Amygdala (tissue), 56 donors: ENCODE measurements around the gene PHB1.
A peak's percentile ranks its signal among the peaks of the same experiment; 100 is the strongest.
"Not testable (repeated sequence)": the region's sequence is repeated elsewhere in the genome, so short reads cannot be mapped to it uniquely, and the experiment has no call there.

Experiments used
- DNase-seq, 56 donors: peaks; one replicate each; lab custom pipeline; 2025; lab: John Stamatoyannopoulos, UW

The PHB1 gene

DNA sequence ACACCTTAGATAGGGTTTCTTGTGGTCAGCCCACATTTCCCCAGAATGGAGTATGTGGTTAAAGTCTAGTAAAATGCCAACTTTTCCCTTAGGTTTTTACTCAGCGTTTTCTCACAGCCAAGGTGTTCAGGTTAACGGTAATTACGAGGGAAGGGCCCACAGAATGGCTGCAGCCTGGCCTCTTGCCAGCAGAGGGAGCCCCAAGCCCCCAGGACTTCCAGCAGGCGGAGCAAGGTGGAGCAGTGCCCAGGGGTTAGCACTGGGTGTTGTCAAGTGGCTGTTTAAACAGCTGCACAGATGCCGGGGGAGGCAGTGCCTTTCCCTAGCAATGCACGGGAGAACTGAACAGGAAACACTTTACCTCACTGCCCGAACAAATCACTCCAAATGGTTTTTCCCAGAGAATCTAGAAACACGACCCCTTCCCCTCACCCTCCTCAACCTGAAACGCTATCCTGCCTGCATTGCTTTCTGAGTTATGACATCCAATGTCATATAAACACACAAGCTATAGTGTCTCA lies 6.6 kb downstream of the PHB1 start:
- peak in 35 of 56 donors; percentile 5 to 68 (median 35) for DNase-seq

DNA sequence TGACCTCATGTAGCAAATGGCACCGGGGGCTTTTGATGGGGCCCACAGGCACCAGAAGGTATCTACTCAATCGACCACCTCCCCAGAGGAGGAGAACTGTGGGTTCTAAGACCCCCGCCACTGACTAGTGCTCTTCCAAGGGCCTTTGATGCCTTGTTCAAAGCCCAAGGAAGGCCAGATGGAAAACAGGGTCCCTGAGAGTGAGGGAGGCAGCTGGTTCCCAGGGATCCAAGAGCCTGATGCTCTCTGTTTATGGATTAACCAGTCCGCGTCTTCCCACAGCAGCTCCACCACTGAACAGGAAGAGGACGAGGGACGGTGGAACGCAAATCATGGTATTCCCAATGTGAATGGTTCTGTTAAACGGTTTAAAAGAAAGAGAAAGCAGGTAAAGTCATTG lies 7.6 kb downstream of the PHB1 start:
- no peak for DNase-seq

DNA sequence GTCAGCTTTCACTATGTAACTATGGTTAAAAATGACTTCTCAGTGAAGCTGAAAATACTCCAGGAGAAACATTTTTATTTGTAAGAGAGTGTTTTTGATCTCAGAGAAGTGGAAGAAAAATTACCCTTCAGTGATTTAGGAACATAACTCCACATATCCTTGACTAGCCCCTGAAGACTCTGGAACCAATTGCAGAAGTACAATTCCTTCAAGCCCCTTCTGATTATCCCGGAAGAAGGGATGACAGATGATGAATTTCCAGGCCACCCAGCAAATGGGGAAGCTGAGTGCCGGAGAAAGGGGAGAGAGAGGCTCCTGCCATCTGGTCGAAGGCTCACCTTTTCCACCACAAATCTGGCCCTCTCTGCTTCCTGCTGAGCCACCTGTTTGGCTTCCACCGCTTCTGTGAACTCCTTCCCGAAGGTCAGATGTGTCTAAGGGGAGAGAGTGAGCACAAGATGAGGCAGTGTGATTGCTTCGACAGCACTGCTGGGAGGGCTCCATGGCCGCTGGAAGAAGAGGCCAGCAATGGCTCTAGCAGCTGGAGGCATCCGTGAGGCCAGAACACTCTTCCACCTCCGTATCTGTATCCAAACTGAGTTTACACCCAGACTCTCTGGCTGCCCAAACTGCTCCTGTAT lies 8.1 kb downstream of the PHB1 start:
- no peak for DNase-seq

DNA sequence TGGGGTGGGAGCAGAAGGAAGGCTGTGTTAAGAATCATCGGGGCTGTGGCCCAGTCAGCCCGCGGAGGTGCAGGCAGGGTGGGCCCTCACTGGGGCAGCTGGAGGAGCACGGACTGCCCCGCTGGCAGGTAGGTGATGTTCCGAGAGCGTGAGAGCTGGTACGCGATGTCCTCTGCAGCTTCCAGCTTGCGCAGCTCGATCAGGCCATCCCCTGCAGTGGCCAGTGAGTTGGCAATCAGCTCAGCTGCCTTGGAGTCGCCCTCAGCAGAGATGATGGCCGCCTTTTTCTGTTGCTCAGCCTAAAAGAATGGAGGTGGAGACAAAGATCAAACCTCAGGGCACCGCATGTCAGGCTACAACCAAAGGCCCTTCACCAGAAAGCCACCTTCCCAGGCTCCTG lies 9.8 kb downstream of the PHB1 start:
- DNase-seq, result no peak

DNA sequence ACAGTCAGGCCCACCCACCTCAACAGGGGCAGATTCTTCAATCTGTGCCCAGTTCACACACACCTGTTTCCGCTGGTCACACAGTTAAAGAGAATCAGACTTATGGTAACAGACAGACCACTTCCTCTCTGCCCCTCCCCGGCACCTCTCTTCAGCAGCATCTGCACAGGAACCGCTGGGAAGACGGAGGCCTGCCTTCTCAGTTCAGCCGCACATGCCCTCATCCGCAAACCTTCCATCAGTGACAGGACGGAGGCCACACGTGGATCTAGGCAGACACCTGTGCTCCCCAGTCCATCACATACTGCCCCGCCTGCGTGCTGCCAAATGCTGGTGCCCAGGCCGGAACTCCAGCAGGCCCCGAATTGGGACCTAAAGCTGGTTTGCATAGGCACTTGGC lies 10.3 kb downstream of the PHB1 start:
- no peak for DNase-seq

DNA sequence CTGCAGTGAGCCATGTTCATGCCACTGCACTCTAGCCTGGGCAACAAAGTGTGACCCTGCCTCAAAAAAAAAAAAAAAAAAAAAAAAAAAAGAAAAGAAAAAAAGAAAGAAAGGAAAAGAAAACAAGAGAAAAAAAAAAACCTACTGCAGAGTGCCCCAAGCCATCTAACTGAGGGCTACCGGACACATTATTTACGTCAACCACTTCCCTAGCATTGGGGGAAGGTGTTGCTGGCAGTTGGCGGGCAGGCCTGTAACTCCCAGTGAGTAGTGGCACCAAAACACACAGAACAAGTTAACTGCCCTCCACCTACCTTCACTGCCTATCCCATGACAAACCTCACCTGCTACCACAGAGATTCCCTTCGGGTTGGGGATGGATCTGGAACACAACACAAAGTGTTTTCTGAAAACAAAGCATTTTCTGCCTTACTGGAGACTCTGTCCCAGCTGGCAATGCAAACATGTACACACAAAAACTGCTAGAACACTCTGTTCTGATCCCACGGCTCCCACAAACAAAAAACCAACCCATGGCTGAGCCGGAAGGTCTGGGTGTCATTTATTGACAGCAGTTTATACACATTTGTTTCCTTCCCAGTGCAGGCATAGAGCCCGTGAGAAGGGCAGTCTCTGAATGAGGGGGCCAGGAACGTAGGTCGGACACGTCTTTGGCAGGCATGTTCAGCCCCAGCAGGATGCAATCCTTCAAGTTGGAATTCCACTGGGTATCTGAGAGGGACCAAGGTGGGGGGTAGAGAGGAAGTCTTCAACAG lies 11.0 kb downstream of the PHB1 start:
- peak in 5 of 56 donors; percentile 15 to 41 (median 37) for DNase-seq

DNA sequence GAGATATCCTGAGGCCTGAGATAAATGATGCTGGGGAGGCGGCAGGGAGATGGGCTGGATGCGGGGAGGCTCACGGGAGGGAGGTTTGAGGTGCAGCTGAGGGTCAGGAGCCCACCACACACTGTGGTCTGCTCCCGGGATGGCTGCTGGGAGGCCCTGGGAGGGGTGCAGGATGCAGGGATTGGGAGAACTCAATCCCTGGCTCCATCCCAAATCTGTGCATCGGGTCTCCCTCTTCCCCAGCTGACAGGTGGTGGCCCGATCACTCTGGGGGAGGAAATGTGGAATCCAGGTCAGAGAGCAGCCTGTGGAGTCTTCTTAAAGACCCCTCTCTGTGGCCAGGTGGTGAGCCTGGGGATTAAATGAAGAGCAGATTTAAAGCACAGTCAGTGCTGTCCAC lies 12.0 kb downstream of the PHB1 start:
- DNase-seq, result no peak

DNA sequence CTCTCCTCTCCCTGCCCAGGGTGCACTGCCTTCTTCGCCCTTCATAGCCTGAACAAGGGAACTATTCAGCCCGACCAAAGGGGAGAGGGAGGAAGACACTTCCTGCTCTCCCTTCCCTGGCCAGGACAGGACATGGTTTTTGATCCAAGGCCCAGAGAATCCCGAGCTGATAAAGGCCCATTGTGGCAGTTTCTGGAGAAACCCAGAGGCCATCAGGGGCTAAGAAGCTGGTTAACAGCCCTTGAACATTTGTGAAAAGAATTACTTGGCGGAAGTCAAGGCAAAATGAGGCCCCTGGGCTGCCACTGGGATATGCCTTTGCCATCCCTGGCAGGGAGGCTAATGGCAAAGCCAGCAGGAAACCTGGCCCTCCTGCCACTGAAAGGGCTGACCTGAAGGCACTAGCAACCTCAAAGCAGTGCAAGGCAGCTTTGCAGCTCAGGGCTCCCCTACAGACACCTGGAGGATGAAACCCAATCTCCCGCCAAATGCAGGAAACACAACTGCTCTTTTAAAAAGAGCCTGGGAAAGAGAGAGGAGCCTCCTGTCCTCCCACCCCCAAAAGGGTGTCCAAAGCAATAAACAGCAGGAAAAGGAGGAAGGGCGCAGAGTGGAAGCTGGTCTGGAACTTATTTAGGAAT lies 12.6 kb downstream of the PHB1 start:
- peak in 38 of 56 donors; percentile 8 to 74 (median 34) for DNase-seq

DNA sequence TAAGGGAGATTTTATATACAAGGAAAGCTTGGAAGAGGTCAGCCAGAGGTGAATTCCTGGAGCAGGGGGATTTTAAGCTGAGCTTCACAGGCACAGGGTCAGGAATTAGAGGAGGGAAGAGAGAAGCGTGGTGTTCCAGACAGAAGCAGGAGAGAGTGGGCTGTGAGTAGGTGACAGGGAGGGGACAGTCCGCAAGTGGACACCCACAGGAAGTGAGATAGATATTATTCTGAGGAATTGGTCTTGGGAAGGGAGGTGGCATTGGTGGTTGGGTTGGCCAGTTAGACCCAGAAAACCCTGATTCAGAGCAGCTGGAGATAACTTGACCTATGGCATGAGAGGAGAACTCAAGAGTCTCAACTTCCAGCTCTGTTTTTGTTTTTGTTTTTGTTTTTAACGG lies 14.7 kb downstream of the PHB1 start:
- no peak for DNase-seq

DNA sequence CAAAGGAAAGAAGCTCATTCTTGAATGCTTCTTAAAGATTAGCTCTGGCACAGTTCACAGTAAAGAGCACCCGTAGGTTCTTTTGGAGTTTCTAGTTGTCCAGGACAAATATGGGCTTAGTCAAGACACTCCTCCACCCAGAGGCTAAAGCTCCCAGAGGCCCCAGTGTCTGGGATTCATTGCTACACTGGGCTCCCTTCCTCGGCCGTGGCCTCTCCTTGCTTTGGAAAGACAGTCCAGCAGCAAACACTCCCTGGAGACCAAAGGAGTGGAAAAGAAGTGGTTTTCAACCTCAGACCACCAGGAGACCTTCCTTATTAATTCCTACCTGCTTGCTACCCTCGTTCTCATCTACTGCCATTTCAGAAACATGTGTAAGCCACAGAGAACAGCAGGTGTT lies 17.1 kb downstream of the PHB1 start:
- DNase-seq, result no peak

DNA sequence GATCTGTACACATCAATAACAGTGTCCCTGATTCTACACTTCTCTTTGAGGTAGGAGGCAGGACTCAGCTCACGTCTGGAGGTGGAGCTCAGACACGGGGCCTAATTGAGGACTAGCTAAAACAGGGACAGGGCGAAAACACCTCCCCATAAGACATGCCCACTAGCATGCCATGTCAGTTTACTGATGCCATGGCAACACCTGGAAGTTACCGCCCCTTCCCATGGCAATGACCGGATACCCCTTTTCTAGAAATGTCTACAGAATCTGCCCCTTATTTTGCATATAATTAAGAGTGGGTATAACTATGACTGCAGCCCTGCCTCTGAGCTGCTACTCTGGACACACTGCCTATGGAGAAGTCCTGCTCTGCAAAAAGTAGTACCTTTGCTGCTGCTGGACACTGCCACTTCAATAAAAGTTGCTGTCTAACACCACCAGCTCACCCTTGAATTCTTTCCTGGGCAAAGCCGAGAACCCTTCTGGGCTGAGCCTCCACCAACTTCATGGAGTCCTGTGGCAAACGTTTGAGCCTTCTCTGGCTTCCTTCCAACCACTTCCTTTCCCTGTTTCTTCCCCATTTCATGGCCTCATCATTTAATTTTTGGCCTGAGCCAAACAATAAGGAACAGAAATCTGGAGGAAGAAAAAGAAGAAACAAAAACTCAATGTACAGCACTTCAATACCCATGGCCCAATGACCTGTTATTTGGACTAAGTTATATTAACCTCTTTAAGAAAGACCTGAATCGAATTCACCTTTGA lies 21.0 kb downstream of the PHB1 start:
- DNase-seq, result peak in 2 of 56 donors; percentile 2 to 5

DNA sequence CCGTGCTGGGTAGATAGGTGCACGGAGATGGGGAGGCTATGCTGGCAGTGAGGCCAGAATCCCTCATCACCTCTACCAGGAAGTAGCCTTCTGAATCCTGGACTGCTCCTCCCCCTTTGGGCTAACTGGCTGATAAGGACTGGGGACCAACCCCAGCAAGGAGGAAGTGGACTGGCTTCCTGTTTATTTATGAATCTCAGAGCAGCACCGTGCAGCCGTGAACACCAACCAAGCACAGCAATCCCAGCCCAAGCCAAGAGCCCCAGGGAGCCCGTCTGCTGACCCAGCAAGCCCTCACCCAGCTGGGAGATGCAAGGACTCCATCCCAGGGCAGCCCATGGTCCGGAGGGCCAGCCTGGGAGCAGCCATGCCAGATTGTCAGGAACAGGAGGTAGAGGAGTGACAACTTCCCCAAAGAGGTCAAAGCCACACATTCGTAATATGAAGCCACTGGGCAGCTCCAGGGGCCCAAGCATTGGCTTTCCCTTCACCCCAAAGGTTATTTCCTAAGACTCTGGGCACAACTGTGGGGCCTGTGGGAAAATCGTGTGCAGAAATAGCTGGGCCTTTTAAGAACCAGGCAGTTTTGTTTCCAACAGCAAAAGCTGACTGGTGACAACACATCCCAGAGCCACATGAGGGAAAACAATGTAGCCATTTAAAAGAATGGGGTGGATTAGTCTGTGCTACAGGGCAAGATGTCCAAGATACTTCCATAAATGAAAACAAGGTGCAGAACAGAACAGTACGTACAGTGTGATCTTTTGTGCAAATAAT lies 23.9 kb downstream of the PHB1 start:
- DNase-seq, result peak in 35 of 56 donors; percentile 5 to 72 (median 39)

DNA sequence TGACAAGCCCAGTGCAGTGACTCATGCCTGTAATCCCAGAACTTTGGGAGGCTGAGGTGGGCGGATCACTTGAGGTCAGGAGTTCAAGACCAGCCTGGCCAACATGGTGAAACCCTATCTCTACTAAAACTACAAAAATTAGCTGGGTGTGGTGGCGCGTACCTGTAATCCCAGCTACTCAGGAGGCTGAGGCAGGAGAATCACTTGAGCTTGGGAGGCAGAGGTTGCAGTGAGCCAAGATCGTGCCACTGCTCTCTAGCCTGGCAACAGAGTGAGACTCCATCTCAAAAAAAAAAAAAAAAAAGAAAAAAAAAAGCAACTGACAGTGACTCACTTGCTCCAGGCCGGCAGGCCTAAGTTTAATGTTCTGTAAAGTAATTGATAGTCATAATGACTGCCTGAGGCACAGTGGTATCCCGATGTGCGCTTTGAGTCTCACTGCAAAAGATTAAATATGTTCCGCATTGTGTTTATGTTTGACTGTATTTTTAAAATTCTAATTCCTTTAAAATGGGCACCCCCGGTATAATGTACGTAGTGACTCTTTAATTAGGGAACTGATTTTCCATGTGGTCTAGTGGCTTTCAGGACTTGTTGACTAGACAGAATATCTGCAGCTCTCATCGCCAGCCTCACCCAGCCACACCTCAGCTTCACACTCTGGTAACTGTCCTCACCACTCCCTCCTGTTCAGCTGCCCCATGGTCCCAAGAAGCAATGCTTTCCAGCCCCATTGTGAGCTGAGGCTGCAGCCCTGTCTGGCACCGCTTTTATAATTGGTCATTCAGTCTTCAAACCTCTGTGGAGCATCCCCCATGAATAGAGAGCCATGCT lies 25.0 kb downstream of the PHB1 start:
- DNase-seq, result not testable (repeated sequence)

DNA sequence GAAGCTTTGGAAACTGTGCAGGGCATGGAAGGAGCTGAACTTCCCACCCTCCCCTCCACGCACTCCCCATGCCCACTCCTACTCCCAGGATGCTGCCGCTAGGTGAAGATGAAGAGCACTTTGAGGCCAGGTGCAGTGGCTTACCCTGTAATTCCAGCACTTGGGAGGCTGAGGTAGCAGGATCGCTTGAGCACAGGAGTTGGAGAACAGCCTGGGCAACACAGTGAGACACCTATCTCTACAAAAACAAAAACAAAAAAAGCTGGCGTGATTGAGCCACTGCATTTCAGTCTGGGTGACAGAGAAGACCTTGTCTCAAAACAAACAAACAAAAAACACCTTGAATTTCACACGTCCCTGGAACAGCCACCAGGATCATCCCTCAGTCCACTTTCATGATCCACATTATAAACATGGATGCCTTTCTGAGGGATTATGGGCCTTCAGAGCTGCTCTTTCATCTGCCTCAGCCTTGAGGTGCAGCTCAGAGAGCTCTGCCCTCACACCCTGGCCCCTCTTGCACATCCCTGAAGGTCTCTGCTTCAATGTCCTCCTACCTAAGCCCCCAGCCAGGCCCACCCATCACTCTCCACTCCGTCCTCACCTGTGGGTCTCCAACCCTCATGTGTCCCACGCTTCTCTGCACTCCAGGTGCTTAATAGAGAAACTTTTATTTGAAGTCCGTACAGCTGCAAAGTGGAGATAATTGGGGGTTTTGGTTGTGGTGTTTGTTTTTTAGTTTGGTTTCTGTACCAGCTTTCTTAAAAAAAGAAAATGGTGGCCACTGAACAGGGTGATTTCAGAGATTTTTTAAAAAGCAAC lies 25.8 kb downstream of the PHB1 start:
- no peak for DNase-seq

DNA sequence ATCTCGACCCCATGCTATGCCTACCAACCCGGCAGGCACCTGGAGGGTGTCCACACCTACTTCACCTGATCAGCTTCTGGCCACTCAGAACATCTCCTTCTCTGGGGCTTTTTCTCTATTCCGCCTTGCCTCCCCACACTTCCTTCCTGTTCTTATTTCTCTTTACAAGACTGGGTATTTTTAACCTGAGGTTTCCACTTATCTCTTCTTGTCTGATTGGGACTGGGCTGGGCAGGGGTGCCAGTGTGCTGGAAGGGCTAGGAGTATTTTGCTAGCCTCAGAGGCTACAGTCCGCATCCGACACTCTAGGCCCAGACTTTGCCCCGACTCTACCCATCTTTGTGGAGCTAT lies 26.4 kb downstream of the PHB1 start:
- peak in 2 of 56 donors; percentile 6 to 17 for DNase-seq

DNA sequence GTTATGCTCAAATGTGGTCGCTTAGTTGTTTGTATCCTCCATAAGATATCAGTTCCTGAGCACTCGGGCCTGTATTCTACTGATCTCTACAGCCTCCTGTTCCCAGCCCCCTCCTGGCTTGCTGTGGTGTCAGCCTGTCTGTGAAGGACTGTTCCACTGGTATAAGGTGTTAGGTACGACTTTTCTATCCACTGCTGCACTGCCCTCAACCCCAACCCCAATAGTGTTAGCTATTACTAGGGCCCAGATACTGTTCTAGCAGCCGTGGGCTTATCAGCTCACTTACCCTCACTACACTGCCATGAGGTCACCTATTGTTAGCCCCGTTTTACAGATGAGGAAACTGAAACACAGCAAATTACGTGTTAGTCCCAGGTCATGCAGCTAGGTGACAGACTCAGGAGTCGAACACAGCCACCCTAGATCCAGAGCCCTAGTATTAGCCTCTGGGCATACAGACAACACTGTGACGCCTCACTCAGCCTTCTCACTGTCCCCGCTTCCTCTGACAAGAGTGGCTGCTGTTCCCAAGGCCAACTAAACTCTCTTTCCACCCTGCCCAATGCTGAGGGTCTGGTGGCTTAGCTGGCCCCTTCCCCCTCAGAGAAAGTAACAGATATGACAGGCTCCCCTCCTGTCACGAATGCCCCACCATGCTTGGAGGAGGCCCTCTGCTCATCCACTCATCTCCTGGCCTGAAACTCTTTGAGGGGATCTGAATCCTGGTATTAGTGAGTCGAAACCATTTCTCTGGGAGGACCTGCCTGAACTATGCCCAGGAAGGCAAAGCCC lies 27.0 kb downstream of the PHB1 start:
- DNase-seq, result no peak

DNA sequence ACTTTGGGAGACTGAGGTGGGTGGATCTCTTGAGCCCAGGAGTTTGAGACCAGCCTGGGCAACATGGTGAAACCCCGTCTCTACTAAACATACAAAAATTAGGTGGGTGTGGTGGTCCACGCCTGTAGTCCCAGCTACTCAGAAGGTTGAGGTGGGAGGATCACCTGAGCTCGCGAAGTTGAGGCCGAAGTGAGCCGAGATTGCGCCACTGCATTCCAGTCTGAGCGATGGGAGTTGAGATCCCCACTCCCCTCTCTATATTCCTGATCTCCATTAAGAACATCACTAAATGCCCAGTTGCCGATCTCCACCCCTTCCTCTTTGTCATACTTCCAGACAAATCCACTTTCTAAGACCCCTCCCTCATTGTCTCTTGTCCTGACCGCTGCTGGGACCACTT lies 28.3 kb downstream of the PHB1 start:
- DNase-seq, result no peak
